OCI-LY3 (cell line): Measurements from ENCODE around the gene KIF1B.

Experiments used
- H2AFZ ChIP-seq: fragments of 200-600, 300-600 bp; shearing (Covaris generic); 2 replicates; pipeline ENCODE4 v1.6.0; 2014; ENCODE audit warnings: antibody characterized with exemption, low read depth, low read length
- H3K27ac ChIP-seq: fragments of 200-600, 300-600 bp; sonication (generic); 2 replicates; pipeline ENCODE4 v1.5.1; 2014; ENCODE audit warnings: mild to moderate bottlenecking, low read length, moderate library complexity, mixed read lengths
- H3K27me3 ChIP-seq: fragments of 200-600, 300-600 bp; sonication (generic); 2 replicates; pipeline ENCODE4 v1.6.1; 2014; ENCODE audit warnings: low read depth, low read length, mixed read lengths
- H3K36me3 ChIP-seq: fragments of 200-600, 300-600 bp; sonication (generic); replicated peaks from 2 replicates; pipeline ENCODE3; 2014; ENCODE audit warnings: low read depth, low read length, mixed read lengths
- H3K4me1 ChIP-seq: fragments of 300-600, 200-600 bp; sonication (generic); 2 replicates; pipeline ENCODE4 v1.6.1; 2014; ENCODE audit warnings: low read length, mixed read lengths
- H3K4me2 ChIP-seq: fragments of 200-600, 300-600 bp; sonication (generic); 2 replicates; pipeline ENCODE4 v1.6.1; 2014; ENCODE audit warnings: low read length, mixed read lengths
- H3K4me3 ChIP-seq: fragments of 300-600, 200-600 bp; sonication (generic); 2 replicates; pipeline ENCODE4 v1.5.1; 2014; ENCODE audit warnings: antibody characterized with exemption, mild to moderate bottlenecking, low read length, moderate library complexity
- H3K79me2 ChIP-seq: fragments of 300-600, 200-600 bp; shearing (Covaris generic); 2 replicates; pipeline ENCODE4 v1.6.1; 2014; ENCODE audit warnings: mild to moderate bottlenecking, low read length, mixed read lengths
- H3K9ac ChIP-seq: fragments of 300-600, 200-600 bp; shearing (Covaris generic); 2 replicates; pipeline ENCODE4 v1.6.0; 2014; ENCODE audit warnings: mild to moderate bottlenecking, low read length, moderate library complexity
- H3K9me3 ChIP-seq: fragments of 200-600, 300-600 bp; shearing (Covaris generic); 2 replicates; pipeline ENCODE4 v1.6.1; 2014; ENCODE audit warnings: low read length, mixed read lengths; ENCODE audit not compliant: insufficient read depth
- H4K20me1 ChIP-seq: fragments of 200-600, 300-600 bp; sonication (generic); 2 replicates; pipeline ENCODE4 v1.6.1; 2016; ENCODE audit warnings: low read length, mixed read lengths; ENCODE audit not compliant: insufficient read depth
- EZH2phosphoT487 ChIP-seq: fragments of 200-600 bp; shearing (Covaris generic); IDR thresholded peaks from 2 replicates; pipeline ENCODE4 v1.6.1; 2018; ENCODE audit warnings: antibody characterized with exemption, mixed run types, low read depth
- TF ChIP-seq, protein P1 (sequence below): fragments of 200-600, 300-600 bp; sonication (generic); IDR thresholded peaks from 2 replicates; pipeline ENCODE4 v1.5.1; 2014; ENCODE audit warnings: antibody characterized with exemption, low read length, low read depth

The KIF1B gene

DNA sequence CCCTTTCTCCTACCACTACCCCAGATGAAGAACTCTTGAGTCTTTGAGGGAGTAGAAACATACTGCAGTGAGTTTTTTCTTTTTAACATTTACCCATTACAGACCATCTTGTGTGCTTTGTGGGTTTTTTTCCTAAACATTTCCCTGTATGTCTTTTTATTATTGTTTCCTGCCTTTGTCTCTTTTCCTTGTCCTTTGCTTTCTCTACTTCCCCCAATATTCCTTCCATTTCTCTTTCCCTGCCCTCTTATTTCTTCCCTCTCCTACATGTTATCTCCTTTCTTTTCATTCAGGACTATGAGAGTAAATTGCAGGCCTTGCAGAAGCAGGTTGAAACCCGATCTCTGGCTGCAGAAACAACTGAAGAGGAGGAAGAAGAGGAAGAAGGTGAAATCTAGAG is 109.4 kb downstream of the KIF1B start:
- H3K79me2 ChIP-seq, result no peaks in the 10 kb centered on the region
- H3K4me3 ChIP-seq, result no peak overlapping the region
- no peaks in the 10 kb centered on the region for H4K20me1 ChIP-seq
- no peaks in the 10 kb centered on the region for H3K27me3 ChIP-seq
- no peaks in the 10 kb centered on the region for H3K36me3 ChIP-seq
- H3K9me3 ChIP-seq, result no peaks in the 10 kb centered on the region
- no peak overlapping the region for H3K4me2 ChIP-seq
- TF ChIP-seq, protein P1, sequence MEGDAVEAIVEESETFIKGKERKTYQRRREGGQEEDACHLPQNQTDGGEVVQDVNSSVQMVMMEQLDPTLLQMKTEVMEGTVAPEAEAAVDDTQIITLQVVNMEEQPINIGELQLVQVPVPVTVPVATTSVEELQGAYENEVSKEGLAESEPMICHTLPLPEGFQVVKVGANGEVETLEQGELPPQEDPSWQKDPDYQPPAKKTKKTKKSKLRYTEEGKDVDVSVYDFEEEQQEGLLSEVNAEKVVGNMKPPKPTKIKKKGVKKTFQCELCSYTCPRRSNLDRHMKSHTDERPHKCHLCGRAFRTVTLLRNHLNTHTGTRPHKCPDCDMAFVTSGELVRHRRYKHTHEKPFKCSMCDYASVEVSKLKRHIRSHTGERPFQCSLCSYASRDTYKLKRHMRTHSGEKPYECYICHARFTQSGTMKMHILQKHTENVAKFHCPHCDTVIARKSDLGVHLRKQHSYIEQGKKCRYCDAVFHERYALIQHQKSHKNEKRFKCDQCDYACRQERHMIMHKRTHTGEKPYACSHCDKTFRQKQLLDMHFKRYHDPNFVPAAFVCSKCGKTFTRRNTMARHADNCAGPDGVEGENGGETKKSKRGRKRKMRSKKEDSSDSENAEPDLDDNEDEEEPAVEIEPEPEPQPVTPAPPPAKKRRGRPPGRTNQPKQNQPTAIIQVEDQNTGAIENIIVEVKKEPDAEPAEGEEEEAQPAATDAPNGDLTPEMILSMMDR, result no peak
- TF ChIP-seq EZH2phosphoT487, result no peak
- no peak overlapping the region for H3K27ac ChIP-seq
- H3K9ac ChIP-seq, result no peak overlapping the region
- no peaks in the 10 kb centered on the region for H3K4me1 ChIP-seq
- H2AFZ ChIP-seq, result no peak overlapping the region

GRCh38 chr1:10320336-10320735 is 110.0 kb downstream of the KIF1B start:
- H3K4me2 ChIP-seq, result no peak overlapping the region
- no peak overlapping the region for H2AFZ ChIP-seq

GRCh38 chr1:10322821-10323220 is 112.5 kb downstream of the KIF1B start:
- Histone ChIP-seq H3K27ac (no peak overlapping the region), H3K4me1 (no peaks in the 10 kb centered on the region), H3K9me3 (no peaks in the 10 kb centered on the region), H3K9ac (no peak overlapping the region), H2AFZ (no peak overlapping the region), H3K27me3 (no peaks in the 10 kb centered on the region), H3K4me3 (no peak overlapping the region), H3K79me2 (no peaks in the 10 kb centered on the region), H4K20me1 (no peaks in the 10 kb centered on the region), H3K4me2 (no peak overlapping the region), H3K36me3 (no peaks in the 10 kb centered on the region)
- TF ChIP-seq EZH2phosphoT487, result no peak
- TF ChIP-seq, protein P1, result no peak

More at GRCh38 chr1:10320336-10320735, 110.0 kb downstream of the KIF1B start:
- Histone ChIP-seq H3K36me3 (no peaks in the 10 kb centered on the region), H4K20me1 (no peaks in the 10 kb centered on the region), H3K4me3 (no peak overlapping the region), H3K9ac (no peak overlapping the region), H3K27me3 (no peaks in the 10 kb centered on the region), H3K79me2 (no peaks in the 10 kb centered on the region), H3K4me1 (no peaks in the 10 kb centered on the region), H3K9me3 (no peaks in the 10 kb centered on the region), H3K27ac (no peak overlapping the region)
- TF ChIP-seq EZH2phosphoT487, result no peak
- TF ChIP-seq, protein P1, result no peak

DNA sequence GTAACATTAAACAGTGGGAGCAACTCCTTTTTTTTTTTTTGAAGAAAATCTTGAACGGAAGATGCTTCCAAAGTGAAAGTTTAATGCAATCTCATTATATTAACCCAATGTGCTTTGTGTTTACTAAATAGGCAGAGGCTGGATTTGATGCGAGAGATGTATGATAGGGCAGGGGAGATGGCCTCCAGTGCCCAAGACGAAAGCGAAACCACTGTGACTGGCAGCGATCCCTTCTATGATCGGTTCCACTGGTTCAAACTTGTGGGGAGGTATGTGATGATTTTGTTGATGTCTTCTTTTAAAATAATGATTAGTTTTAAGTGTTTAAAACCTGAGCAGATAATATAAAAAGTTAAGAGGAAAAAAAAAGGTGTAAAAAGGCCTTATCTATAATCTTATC is 114.3 kb downstream of the KIF1B start:
- Histone ChIP-seq H3K36me3 (no peaks in the 10 kb centered on the region), H3K27ac (no peak overlapping the region), H3K4me1 (no peaks in the 10 kb centered on the region), H4K20me1 (no peaks in the 10 kb centered on the region), H3K27me3 (no peaks in the 10 kb centered on the region), H3K9me3 (no peaks in the 10 kb centered on the region), H3K9ac (no peak overlapping the region), H3K79me2 (no peaks in the 10 kb centered on the region), H2AFZ (no peak overlapping the region), H3K4me2 (no peak overlapping the region), H3K4me3 (no peak overlapping the region)
- TF ChIP-seq EZH2phosphoT487, result no peak
- TF ChIP-seq, protein P1, result no peak
